Measurements from ENCODE around the gene KRT1.

DNA sequence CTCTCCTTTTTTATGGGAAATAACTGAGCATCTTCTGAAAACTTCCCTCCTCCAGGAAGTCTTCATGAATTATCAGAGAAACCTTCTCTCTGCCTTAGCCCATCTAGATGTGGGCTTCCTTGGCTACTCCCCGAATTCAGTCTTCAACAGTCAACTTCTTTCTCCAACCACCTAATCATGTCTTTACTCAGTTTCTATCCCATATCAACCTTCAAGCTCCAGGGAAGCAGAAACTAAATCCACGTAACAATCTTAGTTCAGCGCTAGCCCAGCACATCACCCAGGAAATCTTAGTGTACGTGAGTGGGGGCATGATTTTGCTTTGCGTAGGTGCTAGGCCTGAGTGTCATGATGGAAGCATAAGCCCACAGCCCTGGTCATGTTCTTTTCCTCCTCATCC, 35.9 kb upstream of the KRT1 start:
- no peak for TF ChIP-seq RFX5 (IDR thresholded peaks at IDR 0.05)
- TF ChIP-seq EP300 (IDR thresholded peaks at IDR 0.05), result no peak
- TF ChIP-seq, protein P1, sequence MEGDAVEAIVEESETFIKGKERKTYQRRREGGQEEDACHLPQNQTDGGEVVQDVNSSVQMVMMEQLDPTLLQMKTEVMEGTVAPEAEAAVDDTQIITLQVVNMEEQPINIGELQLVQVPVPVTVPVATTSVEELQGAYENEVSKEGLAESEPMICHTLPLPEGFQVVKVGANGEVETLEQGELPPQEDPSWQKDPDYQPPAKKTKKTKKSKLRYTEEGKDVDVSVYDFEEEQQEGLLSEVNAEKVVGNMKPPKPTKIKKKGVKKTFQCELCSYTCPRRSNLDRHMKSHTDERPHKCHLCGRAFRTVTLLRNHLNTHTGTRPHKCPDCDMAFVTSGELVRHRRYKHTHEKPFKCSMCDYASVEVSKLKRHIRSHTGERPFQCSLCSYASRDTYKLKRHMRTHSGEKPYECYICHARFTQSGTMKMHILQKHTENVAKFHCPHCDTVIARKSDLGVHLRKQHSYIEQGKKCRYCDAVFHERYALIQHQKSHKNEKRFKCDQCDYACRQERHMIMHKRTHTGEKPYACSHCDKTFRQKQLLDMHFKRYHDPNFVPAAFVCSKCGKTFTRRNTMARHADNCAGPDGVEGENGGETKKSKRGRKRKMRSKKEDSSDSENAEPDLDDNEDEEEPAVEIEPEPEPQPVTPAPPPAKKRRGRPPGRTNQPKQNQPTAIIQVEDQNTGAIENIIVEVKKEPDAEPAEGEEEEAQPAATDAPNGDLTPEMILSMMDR (IDR thresholded peaks at IDR 0.05), result no peak
- no peak for TF ChIP-seq KDM1A (IDR thresholded peaks at IDR 0.05; ENCODE audit: low read depth)
- no peak for TF ChIP-seq HOXA7 (CRISPR knock-in tag; IDR thresholded peaks at IDR 0.05)
- no peak for TF ChIP-seq CBX8 (IDR thresholded peaks at IDR 0.05)
- TF ChIP-seq TP53 (CRISPR knock-in tag; IDR thresholded peaks at IDR 0.05), result no peak
- no peak for TF ChIP-seq POLR2A (IDR thresholded peaks at IDR 0.05; ENCODE audit: low read length)
- TF ChIP-seq, protein P2, sequence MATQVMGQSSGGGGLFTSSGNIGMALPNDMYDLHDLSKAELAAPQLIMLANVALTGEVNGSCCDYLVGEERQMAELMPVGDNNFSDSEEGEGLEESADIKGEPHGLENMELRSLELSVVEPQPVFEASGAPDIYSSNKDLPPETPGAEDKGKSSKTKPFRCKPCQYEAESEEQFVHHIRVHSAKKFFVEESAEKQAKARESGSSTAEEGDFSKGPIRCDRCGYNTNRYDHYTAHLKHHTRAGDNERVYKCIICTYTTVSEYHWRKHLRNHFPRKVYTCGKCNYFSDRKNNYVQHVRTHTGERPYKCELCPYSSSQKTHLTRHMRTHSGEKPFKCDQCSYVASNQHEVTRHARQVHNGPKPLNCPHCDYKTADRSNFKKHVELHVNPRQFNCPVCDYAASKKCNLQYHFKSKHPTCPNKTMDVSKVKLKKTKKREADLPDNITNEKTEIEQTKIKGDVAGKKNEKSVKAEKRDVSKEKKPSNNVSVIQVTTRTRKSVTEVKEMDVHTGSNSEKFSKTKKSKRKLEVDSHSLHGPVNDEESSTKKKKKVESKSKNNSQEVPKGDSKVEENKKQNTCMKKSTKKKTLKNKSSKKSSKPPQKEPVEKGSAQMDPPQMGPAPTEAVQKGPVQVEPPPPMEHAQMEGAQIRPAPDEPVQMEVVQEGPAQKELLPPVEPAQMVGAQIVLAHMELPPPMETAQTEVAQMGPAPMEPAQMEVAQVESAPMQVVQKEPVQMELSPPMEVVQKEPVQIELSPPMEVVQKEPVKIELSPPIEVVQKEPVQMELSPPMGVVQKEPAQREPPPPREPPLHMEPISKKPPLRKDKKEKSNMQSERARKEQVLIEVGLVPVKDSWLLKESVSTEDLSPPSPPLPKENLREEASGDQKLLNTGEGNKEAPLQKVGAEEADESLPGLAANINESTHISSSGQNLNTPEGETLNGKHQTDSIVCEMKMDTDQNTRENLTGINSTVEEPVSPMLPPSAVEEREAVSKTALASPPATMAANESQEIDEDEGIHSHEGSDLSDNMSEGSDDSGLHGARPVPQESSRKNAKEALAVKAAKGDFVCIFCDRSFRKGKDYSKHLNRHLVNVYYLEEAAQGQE (IDR thresholded peaks at IDR 0.05), result no peak
- TF ChIP-seq HEYL (CRISPR knock-in tag; IDR thresholded peaks at IDR 0.05), result no peak
- TF ChIP-seq JUNB (IDR thresholded peaks at IDR 0.05), result no peak
- TF ChIP-seq KDM5A (IDR thresholded peaks at IDR 0.05), result no peak
- TF ChIP-seq MAFK (IDR thresholded peaks at IDR 0.05; ENCODE audit: partially characterized antibody), result no peak
- TF ChIP-seq RAD21 (conservative IDR thresholded peaks at IDR 0.05 in 1 of 2, IDR thresholded peaks at IDR 0.05 in 1 of 2), result no peak
